K562 (cell line): ENCODE results near the gene SIGLEC6. TPM values are rescaled to one million over a fixed set of nuclear protein-coding genes. Genes with fewer than 3 reads are reported as not detected.
A peak's percentile ranks its signal among the peaks of the same experiment; 100 is the strongest.

ENCODE experiments used
- ATAC-seq: fragments of 200-7000 bp; cut with Tn5 transposase; 3 replicates; pipeline ENCODE4 v1.9.1; 2020; ENCODE audit warnings: moderate library complexity
- BruUV-seq: library from RNA; stranded (reverse); fragments of 400-500 nt; replicated peaks from 2 replicates; lab custom pipeline; 2021; lab: Mats Ljungman, UMichigan
- CTCF ChIA-PET: fragments of 300-600 bp; formaldehyde crosslinking; extraction: SDS; loops from one replicate; lab custom pipeline; 2021; ENCODE audit warnings: low intra/inter-chr PET ratio; lab: Yijun Ruan, JAX
- POLR2A ChIA-PET: fragments of 300-600, 350-650 bp; sonication (Branson Sonifier 250); formaldehyde crosslinking; extraction: SDS; loops from one replicate; lab custom pipeline; 2021; ENCODE audit warnings: antibody characterized with exemption, inconsistent platforms; lab: Yijun Ruan, JAX
- DNase-seq, 4 experiments: peaks; one replicate each; pipeline versions ENCODE4 v3.0.0 to v3.0.0-alpha.2; 2011 to 2018; ENCODE audit warnings: low spot score in 3 of 4, mixed read lengths in 3 of 4; ENCODE audit errors: extremely low read depth in 1 of 4
- FAIRE-seq: peaks from 2 replicates; lab custom pipeline; 2011; peaks lifted over from hg19 to GRCh38; lab: Jason Lieb, UNC
- H2AFZ ChIP-seq: 2 replicates; pipeline ENCODE4 v1.6.0; 2011; ENCODE audit warnings: low read depth, low read length, control low read depth, inconsistent platforms
- H3K27ac ChIP-seq: fragments of 200-600 bp; 3 replicates; pipeline ENCODE4 v1.8.0; 2011; ENCODE audit warnings: low read depth, mild to moderate bottlenecking, control low read depth, inconsistent platforms, low read length, moderate library complexity, mixed read lengths; ENCODE audit errors: extremely low read depth
- H3K27me3 ChIP-seq, 2 experiments: fragments of 300-600 bp in 1 of 2; 2 replicates in 1 of 2; 3 replicates in 1 of 2; pipeline versions ENCODE4 v1.6.0 to v1.8.0; 2011; ENCODE audit warnings: inconsistent platforms in 2 of 2, low read length in 2 of 2, mild to moderate bottlenecking in 1 of 2, mixed read lengths in 1 of 2, moderate library complexity in 1 of 2; ENCODE audit not compliant: control insufficient read depth in 2 of 2, insufficient read depth in 2 of 2
- H3K36me3 ChIP-seq: fragments of 300-600 bp; 3 replicates; pipeline ENCODE4 v1.8.0; 2011; ENCODE audit warnings: mild to moderate bottlenecking, low read length, inconsistent platforms; ENCODE audit not compliant: control insufficient read depth, insufficient read depth
- H3K4me1 ChIP-seq, 2 experiments: fragments of 200-600 bp in 1 of 2; replicated peaks in 1 of 2; 2 replicates in 1 of 2; 3 replicates in 1 of 2; pipeline versions ENCODE4 v1.5.1 to v1.8.0; 2011; ENCODE audit warnings: inconsistent platforms in 2 of 2, low read length in 2 of 2, mild to moderate bottlenecking in 1 of 2, mixed read lengths in 1 of 2, moderate library complexity in 1 of 2; ENCODE audit not compliant: control insufficient read depth in 2 of 2, insufficient read depth in 2 of 2
- H3K4me2 ChIP-seq: 2 replicates; pipeline ENCODE4 v1.6.1; 2011; ENCODE audit warnings: low read length, control low read depth, inconsistent platforms, mixed read lengths; ENCODE audit not compliant: insufficient read depth
- H3K4me3 ChIP-seq: fragments of 200-600 bp; sonication (generic), shearing (Covaris generic); 2 replicates; pipeline ENCODE4 v1.5.1; 2016; ENCODE audit warnings: control low read depth, inconsistent platforms
- H3K79me2 ChIP-seq: fragments of 200-600 bp; 3 replicates; pipeline ENCODE4 v1.8.0; 2011; ENCODE audit warnings: low read length, inconsistent platforms; ENCODE audit not compliant: control insufficient read depth, insufficient read depth
- H3K9ac ChIP-seq, 2 experiments: 2 replicates each; pipeline versions ENCODE4 v1.6.0 to v1.6.1; 2011; ENCODE audit warnings: low read depth in 2 of 2, low read length in 2 of 2, control low read depth in 1 of 2, inconsistent platforms in 1 of 2, mild to moderate bottlenecking in 1 of 2, mixed read lengths in 1 of 2; ENCODE audit not compliant: insufficient read depth in 1 of 2
- H3K9me1 ChIP-seq: one replicate; pipeline ENCODE4 v1.6.0; 2011; ENCODE audit warnings: inconsistent platforms, mild to moderate bottlenecking, low read length, moderate library complexity; ENCODE audit not compliant: control insufficient read depth, insufficient read depth
- H3K9me3 ChIP-seq: replicated peaks from 2 replicates; pipeline ENCODE4 v1.5.1; 2011; ENCODE audit warnings: low read depth, low read length, inconsistent platforms; ENCODE audit not compliant: control insufficient read depth, insufficient read depth
- H4K20me1 ChIP-seq: replicated peaks from 2 replicates; pipeline ENCODE4 v1.6.1; 2011; ENCODE audit warnings: low read length, inconsistent platforms, mixed read lengths; ENCODE audit not compliant: control insufficient read depth, insufficient read depth
- CBX3 ChIP-seq, 2 experiments: IDR thresholded peaks; 1 replicate in 1 of 2; 2 replicates in 1 of 2; pipeline ENCODE4 v1.6.1; 2012; ENCODE audit warnings: inconsistent platforms in 2 of 2, low read length in 2 of 2, borderline replicate concordance in 1 of 2, control low read depth in 1 of 2
- HMBOX1 ChIP-seq: sonication (generic); IDR thresholded peaks from 2 replicates; pipeline ENCODE4 v1.6.1; 2016
- KDM5B ChIP-seq: fragments of 200-600 bp; sonication (generic); IDR thresholded peaks from 2 replicates; pipeline ENCODE4 v1.6.1; 2012; ENCODE audit warnings: low read depth, mild to moderate bottlenecking, moderate library complexity, low read length, control low read depth, inconsistent platforms; ENCODE audit not compliant: insufficient replicate concordance
- MAX ChIP-seq: sonication (generic); formaldehyde crosslinking; IDR thresholded peaks from 2 replicates; pipeline ENCODE4 v1.9.0; 2022; ENCODE audit warnings: mild to moderate bottlenecking, missing genetic modification reagents
- MAZ ChIP-seq, 2 experiments: fragments of 450-650 bp in 1 of 2; sonication (generic) in 1 of 2; formaldehyde crosslinking; IDR thresholded peaks in 1 of 2; conservative IDR thresholded peaks in 1 of 2; 2 replicates each; pipeline versions ENCODE4 v1.4.0 to v1.5.0; 2020; ENCODE audit warnings: mild to moderate bottlenecking in 1 of 2, missing genetic modification reagents in 1 of 2
- NONO ChIP-seq, 2 experiments: fragments of 200-400 bp in 1 of 2; fragments of 450-650 bp in 1 of 2; formaldehyde crosslinking in 1 of 2; IDR thresholded peaks; 2 replicates each; pipeline ENCODE4 v1.6.1; 2017; ENCODE audit warnings: low read depth in 2 of 2, mild to moderate bottlenecking in 2 of 2, moderate library complexity in 2 of 2, low read length in 1 of 2
- POLR2AphosphoS5 ChIP-seq: IDR thresholded peaks from 2 replicates; pipeline ENCODE4 v1.6.1; 2011; ENCODE audit warnings: mild to moderate bottlenecking, low read depth, low read length, moderate library complexity; ENCODE audit not compliant: control insufficient read depth, insufficient read depth
- RCOR1 ChIP-seq, 2 experiments: IDR thresholded peaks; 2 replicates each; pipeline ENCODE4 v1.6.1; 2012; ENCODE audit warnings: low read depth in 2 of 2, low read length in 2 of 2, borderline replicate concordance in 1 of 2, improper control_type of control experiment in 1 of 2
- TCF3 ChIP-seq: sonication (generic); formaldehyde crosslinking; IDR thresholded peaks from 2 replicates; pipeline ENCODE4 v1.4.0; 2020; ENCODE audit warnings: mild to moderate bottlenecking, missing genetic modification reagents
- ZNF239 ChIP-seq: fragments of 250-450 bp; sonication (Bioruptor Pico); IDR thresholded peaks from 2 replicates; pipeline ENCODE4 v1.4.0; 2020; ENCODE audit warnings: mild to moderate bottlenecking
- ZNF589 ChIP-seq: fragments of 200-800 bp; sonication (Bioruptor generic); IDR thresholded peaks from 2 replicates; pipeline ENCODE4 v1.6.1; 2016; ENCODE audit warnings: low read depth, missing genetic modification characterization, missing compliant biosample characterization
- WGBS: fragments of 100-300 bp; shearing (Covaris generic); methylation state at CpG from one replicate; pipeline ENCODE4 v1.1.6; 2016; ENCODE audit warnings: low coverage, mixed read lengths; ENCODE audit not compliant: insufficient coverage; ENCODE audit errors: missing lambda C conversion rate; 5-methylcytosine and 5-hydroxymethylcytosine counted together
- in situ Hi-C: fragments of 300-500 bp; cut with MboI; formaldehyde crosslinking; loops from 4 replicates; pipeline ENCODE4 v1.15.0; 2018; ENCODE audit warnings: inconsistent platforms, mixed read lengths
- intact Hi-C: fragments of 100-400 bp; cut with micrococcal nuclease; formaldehyde crosslinking; loops from 2 replicates; pipeline ENCODE4 v1.14.2; 2022
- polyA plus RNA-seq, 8 experiments: library from polyadenylated mRNA; depleted of rRNA in 4 of 8; stranded (reverse) in 5 of 8; unstranded in 3 of 8; fragments of >200 nt; fragmentation: Nextera tagmentation in 2 of 8; fragmentation: Illumina TruSeq in 1 of 8; extraction: Ambion mirVana in 2 of 8; extraction: Trizol in 1 of 8; gene quantifications; 2 replicates each; pipeline versions ENCODE4 v1.2.1 to v1.2.3, GENCODE V29; 2011 to 2014; ENCODE audit warnings: inconsistent platforms in 1 of 8, missing spikeins in 1 of 8
- total RNA-seq, 7 experiments: library from RNA; depleted of rRNA in 6 of 7; stranded (reverse); fragments of >200 nt in 6 of 7; fragmentation: Illumina TruSeq in 2 of 7; extraction: Trizol in 2 of 7; gene quantifications; 2 replicates each; pipeline versions ENCODE4 v1.2.1 to v1.2.3, GENCODE V29; 2011 to 2021; ENCODE audit warnings: low replicate concordance in 1 of 7

The SIGLEC6 gene
- total and polyA plus RNA-seq, 9 of the 15 experiments (the other 6 are each of a cell fraction or from before 2014, with no cell fraction given) = 0.03 to 17.5 (median 0.71) TPM

- H3K79me2 ChIP-seq = no peaks in the 10 kb centered on the region
- no peak for ATAC-seq
- no peaks in the 10 kb centered on the region for H3K36me3 ChIP-seq
- CTCF ChIA-PET = no interaction called here
- in situ Hi-C loops = no loop called here
- H3K9me1 ChIP-seq = no peaks in the 10 kb centered on the region
- no peak overlapping the region for H3K4me3 ChIP-seq
- H4K20me1 ChIP-seq = no peaks in the 10 kb centered on the region
- TF ChIP-seq MAX = no peak
- no peak for TF ChIP-seq ZNF589 (CRISPR knock-in tag)
- no peak for TF ChIP-seq RCOR1 (IDR thresholded peaks at IDR 0.05; ENCODE audit: borderline replicate concordance in 1 of 2, low read depth in 2 of 2, low read length in 2 of 2)
- TF ChIP-seq CBX3 (IDR thresholded peaks at IDR 0.05; ENCODE audit: borderline replicate concordance in 1 of 2, low read length in 2 of 2) = no peak
- no peak for TF ChIP-seq NONO (IDR thresholded peaks at IDR 0.05; ENCODE audit: low read depth in 2 of 2, low read length in 1 of 2)
- TF ChIP-seq TCF3 (CRISPR knock-in tag) = no peak
- TF ChIP-seq POLR2AphosphoS5 = no peak
- TF ChIP-seq ZNF239 (CRISPR knock-in tag) = no peak
- TF ChIP-seq HMBOX1 = no peak
- TF ChIP-seq MAZ (CRISPR knock-in tag; conservative IDR thresholded peaks at IDR 0.05 in 1 of 2, IDR thresholded peaks at IDR 0.05 in 1 of 2) = no peak
- TF ChIP-seq KDM5B = no peak
- TF ChIP-seq, all 486 proteins: peak for 0
- 82% methylated on average over 5 of the region's 8 CpGs for WGBS
- Histone ChIP-seq H3K9me3 (no peaks in the 10 kb centered on the region), H3K4me1 (peaks cover 33 to 37% of the 10 kb centered on the region in 2 experiments), H3K27me3 (no peaks in the 10 kb centered on the region), H3K4me2 (no peak overlapping the region), H3K9ac (peak overlapping the region in 1 of 2 experiments; percentile 29; a peak in 2 of 4 replicates), H2AFZ (no peak overlapping the region), H3K27ac (no peak overlapping the region)
- no peak for DNase-seq
- BruUV-seq = no TSS peak
- FAIRE-seq = no peak
- intact Hi-C loops = no loop called here
- POLR2A ChIA-PET = interaction anchor here (1.1 to 5.7 kb wide), 3 partner anchors 16 to 61 kb away, joined by 3 to 31 read pairs (median 3); no protein-coding TSS in a partner anchor
Measured at GRCh38 chr19:51530616-51531015, 854 bp downstream of the SIGLEC6 start.
